Measurements from ENCODE around the gene CHID1.

Gene CHID1

GRCh38 chr11:952406-953385, 42.1 kb upstream of the CHID1 start:
- no peak for TF ChIP-seq EGR1 (IDR thresholded peaks at IDR 0.05)
- no peak for TF ChIP-seq TEAD4 (IDR thresholded peaks at IDR 0.05)
- TF ChIP-seq USF1 (IDR thresholded peaks at IDR 0.05) = no peak
- TF ChIP-seq YY1 (IDR thresholded peaks at IDR 0.05; ENCODE audit: low read depth) = no peak
- TF ChIP-seq REST (IDR thresholded peaks at IDR 0.05; ENCODE audit: low read depth) = no peak
- no peak for TF ChIP-seq TCF12 (IDR thresholded peaks at IDR 0.05; ENCODE audit: low read depth)
- TF ChIP-seq ZBTB7A (IDR thresholded peaks at IDR 0.05; ENCODE audit: low read depth) = no peak
- no peak for TF ChIP-seq NFIC (IDR thresholded peaks at IDR 0.05)
- no peak for TF ChIP-seq RAD21 (IDR thresholded peaks at IDR 0.05; ENCODE audit: low read depth)

GRCh38 chr11:951507-951906, 40.9 kb upstream of the CHID1 start:
- no peak for TF ChIP-seq FOXM1 (IDR thresholded peaks at IDR 0.05; ENCODE audit: borderline replicate concordance, low read depth)
- TF ChIP-seq YY1 (IDR thresholded peaks at IDR 0.05; ENCODE audit: low read depth) = no peak
- TF ChIP-seq NFIC (IDR thresholded peaks at IDR 0.05) = no peak

GRCh38 chr11:947744-948143, 37.1 kb upstream of the CHID1 start:
- TF ChIP-seq CREB1 (IDR thresholded peaks at IDR 0.05; ENCODE audit: low read depth) (no peak), TAF1 (IDR thresholded peaks at IDR 0.05; ENCODE audit: low read depth) (no peak), RAD21 (IDR thresholded peaks at IDR 0.05; ENCODE audit: low read depth) (no peak), ZBTB7A (IDR thresholded peaks at IDR 0.05; ENCODE audit: low read depth) (no peak), YY1 (IDR thresholded peaks at IDR 0.05; ENCODE audit: low read depth) (no peak), REST (IDR thresholded peaks at IDR 0.05; ENCODE audit: low read depth) (no peak), TCF12 (IDR thresholded peaks at IDR 0.05; ENCODE audit: low read depth) (no peak), EP300 (IDR thresholded peaks at IDR 0.05; ENCODE audit: borderline replicate concordance) (no peak), MAX (IDR thresholded peaks at IDR 0.05) (no peak), NFIC (IDR thresholded peaks at IDR 0.05) (no peak), CEBPB (IDR thresholded peaks at IDR 0.05) (no peak), TEAD4 (IDR thresholded peaks at IDR 0.05) (no peak), FOXM1 (IDR thresholded peaks at IDR 0.05; ENCODE audit: borderline replicate concordance, low read depth) (no peak), EGR1 (IDR thresholded peaks at IDR 0.05) (no peak)

- TF ChIP-seq CEBPB (IDR thresholded peaks at IDR 0.05) (no peak), CREB1 (IDR thresholded peaks at IDR 0.05; ENCODE audit: low read depth) (no peak)
These were observed 35.4 kb upstream of the CHID1 start for GRCh38 chr11:945986-946385.

GRCh38 chr11:944711-945470, 34.3 kb upstream of the CHID1 start:
- TF ChIP-seq ZBTB7A (IDR thresholded peaks at IDR 0.05; ENCODE audit: low read depth) (no peak), FOXM1 (IDR thresholded peaks at IDR 0.05; ENCODE audit: borderline replicate concordance, low read depth) (no peak), TEAD4 (IDR thresholded peaks at IDR 0.05) (no peak), TAF1 (IDR thresholded peaks at IDR 0.05; ENCODE audit: low read depth) (no peak), NFIC (IDR thresholded peaks at IDR 0.05) (no peak), RAD21 (IDR thresholded peaks at IDR 0.05; ENCODE audit: low read depth) (no peak), USF1 (IDR thresholded peaks at IDR 0.05) (no peak), MAX (IDR thresholded peaks at IDR 0.05) (no peak), EGR1 (IDR thresholded peaks at IDR 0.05) (no peak), CREB1 (IDR thresholded peaks at IDR 0.05; ENCODE audit: low read depth) (no peak), TCF12 (IDR thresholded peaks at IDR 0.05; ENCODE audit: low read depth) (no peak), YY1 (IDR thresholded peaks at IDR 0.05; ENCODE audit: low read depth) (no peak), EP300 (IDR thresholded peaks at IDR 0.05; ENCODE audit: borderline replicate concordance) (no peak), REST (IDR thresholded peaks at IDR 0.05; ENCODE audit: low read depth) (no peak), CEBPB (IDR thresholded peaks at IDR 0.05) (no peak)
